Transverse colon (tissue), 4 donors: ENCODE measurements around the gene AP1M1. TPM values are rescaled to one million over a fixed set of nuclear protein-coding genes. Genes with fewer than 3 reads are reported as not detected.

Source experiments
- DNase-seq: peaks from one replicate; pipeline ENCODE4 v3.0.0-alpha.2; 2019
- H3K27ac ChIP-seq, 4 donors: fragments of 200-600 bp; sonication (generic); 2 replicates each; pipeline ENCODE4 v1.5.1; 2016 to 2018; ENCODE audit warnings: inconsistent platforms in 4 of 4
- H3K27me3 ChIP-seq: fragments of 200-600 bp; sonication (generic); 2 replicates; pipeline ENCODE4 v1.5.1; 2017; ENCODE audit warnings: inconsistent platforms
- H3K36me3 ChIP-seq, 4 donors: fragments of 200-600 bp; sonication (generic); 2 replicates each; pipeline ENCODE4 v1.5.1; 2017 to 2019; ENCODE audit warnings: inconsistent platforms in 4 of 4
- H3K4me1 ChIP-seq, 4 donors: fragments of 200-600 bp; sonication (generic); 2 replicates each; pipeline ENCODE4 v1.5.1; 2017 to 2020; ENCODE audit warnings: inconsistent platforms in 4 of 4
- H3K4me3 ChIP-seq, 4 donors: fragments of 200-600 bp; sonication (generic); 1 replicate in 1 of 4; 2 replicates in 3 of 4; pipeline versions ENCODE4 v1.5.1 to v1.6.1; 2017 to 2019; ENCODE audit warnings: inconsistent platforms in 4 of 4
- H3K9me3 ChIP-seq, 2 donors: fragments of 200-600 bp; sonication (generic); 2 replicates each; pipeline ENCODE4 v1.5.1; 2017 to 2019; ENCODE audit warnings: inconsistent platforms in 2 of 2
- EP300 ChIP-seq: sonication (generic); formaldehyde crosslinking; IDR thresholded peaks from one replicate; pipeline ENCODE4 v1.6.1; 2017; ENCODE audit warnings: antibody characterized with exemption, low read depth
- POLR2A ChIP-seq: fragments of 450-650 bp; IDR thresholded peaks from one replicate; pipeline ENCODE4 v1.6.1; 2016; ENCODE audit warnings: antibody characterized with exemption, mild to moderate bottlenecking, moderate library complexity
- POLR2AphosphoS5 ChIP-seq, 3 donors: sonication (generic); formaldehyde crosslinking; IDR thresholded peaks; one replicate each; pipeline ENCODE4 v1.6.1; 2016; ENCODE audit warnings: antibody characterized with exemption in 3 of 3
- WGBS, 2 donors: methylation state at CpG; one replicate each; pipeline ENCODE4 v1.1.5; 2018; ENCODE audit warnings: low coverage in 1 of 2; 5-methylcytosine and 5-hydroxymethylcytosine counted together
- in situ Hi-C, 4 donors: fragments of 200-750 bp; cut with MboI; loops; one replicate each; pipeline versions ENCODE4 v1.15.0 to v1.15.1; 2017; ENCODE audit warnings: low sequenced_read_pairs in 3 of 4, low pct_ligation_motif_present in 1 of 4, low pct_unique_long_range_greater_than_20kb in 1 of 4
- intact Hi-C: fragments of 100-400 bp; cut with DNase I; formaldehyde crosslinking; loops from one replicate; pipeline ENCODE4 v1.15.1; 2023; ENCODE audit warnings: low total_unique reads
- total RNA-seq, 4 donors: library from RNA; depleted of rRNA; stranded (reverse); fragments of >200 nt; gene quantifications; one replicate each; pipeline ENCODE4 v1.1.0, GENCODE V29; 2016
- TF ChIP-seq, protein P1 (sequence below), 5 experiments: fragments of 200-600 bp in 3 of 5; fragments of 450-650 bp in 2 of 5; sonication (generic) in 3 of 5; IDR thresholded peaks; 1 replicate in 2 of 5; 2 replicates in 3 of 5; pipeline ENCODE4 v1.5.1; 2016 to 2017; ENCODE audit warnings: antibody characterized with exemption in 5 of 5, inconsistent platforms in 3 of 5, mild to moderate bottlenecking in 2 of 5, moderate library complexity in 1 of 5

AP1M1 gene
- total RNA-seq, 4 donors from 2014 or later, result 15.1 to 41.8 (median 35.0) TPM

DNA sequence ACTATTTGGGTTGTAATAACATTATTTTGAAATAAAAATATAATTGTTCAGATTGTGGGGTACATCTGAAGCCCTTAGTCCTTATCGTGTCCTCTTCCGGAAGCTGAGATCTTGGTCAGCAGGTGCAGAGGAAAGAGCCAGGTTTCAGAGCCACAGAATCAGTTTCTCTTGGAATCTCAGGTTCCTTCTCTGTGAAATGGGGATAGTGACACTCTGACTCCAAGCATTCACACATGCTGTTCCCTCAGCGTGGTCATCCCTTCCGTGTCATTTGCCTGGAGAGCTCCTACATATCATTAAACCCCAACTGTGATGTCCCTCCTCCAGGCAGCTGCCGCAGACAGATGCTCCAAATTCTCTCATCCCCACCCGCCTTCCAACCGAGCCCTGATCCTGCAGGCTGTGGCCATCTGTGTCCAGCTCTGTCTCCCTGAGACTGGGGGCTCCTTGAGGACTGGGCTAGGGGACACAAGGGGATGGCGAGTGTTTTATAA lies 59.8 kb downstream of the AP1M1 start:
- TF ChIP-seq EP300 (no peak), POLR2AphosphoS5 (IDR thresholded peaks at IDR 0.05) (no peak), POLR2A (no peak)
- Histone ChIP-seq H3K4me1 (peaks cover 3 to 25% (median 10%) of the 10 kb centered on the region in 4 donors), H3K27me3 (no peaks in the 10 kb centered on the region), H3K4me3 (no peak overlapping the region), H3K9me3 (no peaks in the 10 kb centered on the region), H3K27ac (peak overlapping the region; percentile 42 to 70 (median 55)), H3K36me3 (no peaks in the 10 kb centered on the region)
- DNase-seq, result no peak
- in situ Hi-C loops (no loop called here), intact Hi-C loops (no loop called here)
- WGBS, 2 donors, result 86 to 88% methylated on average over 1 to 8 of the region's 8 CpGs

DNA sequence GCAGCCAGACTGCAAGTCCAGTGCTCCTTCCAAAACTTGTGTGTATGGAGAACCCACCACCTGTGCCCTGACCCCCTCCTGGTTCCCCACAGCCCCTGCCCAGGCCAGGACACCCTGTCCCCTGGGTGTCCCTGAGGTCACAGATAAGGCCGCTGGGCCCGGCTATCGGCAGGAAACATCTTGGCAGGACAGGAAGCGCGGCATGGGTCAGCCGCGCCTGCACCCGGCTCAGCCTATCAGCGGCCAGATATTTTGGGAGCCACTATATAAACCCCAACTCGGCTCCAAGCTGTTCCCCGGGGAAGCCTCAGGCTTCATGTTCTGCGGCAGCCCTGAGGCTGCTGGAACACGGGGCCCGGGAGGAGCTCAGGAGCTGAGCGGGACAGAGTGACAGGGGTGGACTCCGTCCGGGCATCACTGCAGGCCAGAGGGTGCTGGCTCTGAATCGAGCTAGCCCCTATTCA lies 60.8 kb downstream of the AP1M1 start:
- no peaks in the 10 kb centered on the region for H3K27me3 ChIP-seq
- TF ChIP-seq POLR2A (peak; percentile 39), EP300 (peak; percentile 92), POLR2AphosphoS5 (IDR thresholded peaks at IDR 0.05) (peak; percentile 51 to 63 (median 61))
- TF ChIP-seq, protein P1, sequence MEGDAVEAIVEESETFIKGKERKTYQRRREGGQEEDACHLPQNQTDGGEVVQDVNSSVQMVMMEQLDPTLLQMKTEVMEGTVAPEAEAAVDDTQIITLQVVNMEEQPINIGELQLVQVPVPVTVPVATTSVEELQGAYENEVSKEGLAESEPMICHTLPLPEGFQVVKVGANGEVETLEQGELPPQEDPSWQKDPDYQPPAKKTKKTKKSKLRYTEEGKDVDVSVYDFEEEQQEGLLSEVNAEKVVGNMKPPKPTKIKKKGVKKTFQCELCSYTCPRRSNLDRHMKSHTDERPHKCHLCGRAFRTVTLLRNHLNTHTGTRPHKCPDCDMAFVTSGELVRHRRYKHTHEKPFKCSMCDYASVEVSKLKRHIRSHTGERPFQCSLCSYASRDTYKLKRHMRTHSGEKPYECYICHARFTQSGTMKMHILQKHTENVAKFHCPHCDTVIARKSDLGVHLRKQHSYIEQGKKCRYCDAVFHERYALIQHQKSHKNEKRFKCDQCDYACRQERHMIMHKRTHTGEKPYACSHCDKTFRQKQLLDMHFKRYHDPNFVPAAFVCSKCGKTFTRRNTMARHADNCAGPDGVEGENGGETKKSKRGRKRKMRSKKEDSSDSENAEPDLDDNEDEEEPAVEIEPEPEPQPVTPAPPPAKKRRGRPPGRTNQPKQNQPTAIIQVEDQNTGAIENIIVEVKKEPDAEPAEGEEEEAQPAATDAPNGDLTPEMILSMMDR (IDR thresholded peaks at IDR 0.05), result no peak
- no peak overlapping the region for H3K4me3 ChIP-seq
- intact Hi-C loops, result no loop called here
- WGBS, 2 donors, result 80% methylated on average over 18 of the region's 18 CpGs; no CpG with 5 or more reads in 1 of the 2 donors
- in situ Hi-C loops, result no loop called here
- peak; percentile 44 for DNase-seq
- H3K4me1 ChIP-seq, result peaks cover 2 to 32% (median 8%) of the 10 kb centered on the region in 4 donors
- H3K9me3 ChIP-seq, result no peaks in the 10 kb centered on the region
- no peaks in the 10 kb centered on the region for H3K36me3 ChIP-seq
- peak overlapping the region; percentile 42 to 73 (median 68) for H3K27ac ChIP-seq

DNA sequence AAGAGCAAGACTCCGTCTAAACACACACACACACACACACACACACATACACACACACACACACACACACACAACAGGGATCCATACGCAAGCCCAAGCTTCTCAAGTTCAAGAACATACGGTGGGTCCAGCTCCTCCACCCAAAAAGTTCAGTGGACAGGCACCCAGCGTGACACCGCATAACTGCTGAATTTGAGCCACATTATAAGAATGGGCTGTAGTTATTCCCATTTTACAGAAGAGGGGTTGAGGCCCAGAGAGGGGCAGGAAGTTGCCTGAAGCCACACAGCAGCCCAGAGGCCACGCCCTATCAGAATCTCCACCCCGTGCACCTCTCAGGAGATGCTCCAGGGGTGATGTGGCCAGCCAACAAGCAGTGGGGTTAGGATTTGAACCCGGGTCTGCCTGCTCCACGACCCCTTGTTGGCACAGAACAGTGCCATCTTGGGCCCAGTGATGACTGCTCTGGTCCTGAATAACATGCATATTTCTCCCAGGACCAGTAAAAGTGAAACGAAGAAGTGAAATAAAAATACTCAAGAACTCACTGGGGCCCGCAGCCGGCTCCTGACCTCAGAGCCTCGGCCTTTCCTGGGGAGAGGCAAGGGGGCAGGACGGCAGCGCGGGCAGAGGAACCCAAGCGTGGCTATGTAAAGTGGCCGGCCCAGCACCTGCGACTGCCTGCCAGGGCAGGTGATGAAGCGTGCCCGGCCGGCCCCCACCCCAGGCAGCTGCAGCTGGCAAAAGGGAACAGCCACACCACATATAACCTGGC lies 61.9 kb downstream of the AP1M1 start:
- Histone ChIP-seq H3K4me3 (no peak overlapping the region), H3K27ac (peak overlapping the region; percentile 42 to 73 (median 68)), H3K4me1 (peaks cover 0 to 29% (median 6%) of the 10 kb centered on the region in 4 donors), H3K9me3 (no peaks in the 10 kb centered on the region), H3K36me3 (no peaks in the 10 kb centered on the region), H3K27me3 (peaks cover 3% of the 10 kb centered on the region)
- TF ChIP-seq EP300 (no peak), POLR2AphosphoS5 (IDR thresholded peaks at IDR 0.05) (no peak), POLR2A (no peak)
- TF ChIP-seq, protein P1 (IDR thresholded peaks at IDR 0.05), result no peak
- WGBS, 2 donors, result 52% methylated on average over 22 of the region's 22 CpGs; no CpG with 5 or more reads in 1 of the 2 donors
- intact Hi-C loops, result no loop called here
- in situ Hi-C loops, result no loop called here
- DNase-seq, result peak; percentile 68

DNA sequence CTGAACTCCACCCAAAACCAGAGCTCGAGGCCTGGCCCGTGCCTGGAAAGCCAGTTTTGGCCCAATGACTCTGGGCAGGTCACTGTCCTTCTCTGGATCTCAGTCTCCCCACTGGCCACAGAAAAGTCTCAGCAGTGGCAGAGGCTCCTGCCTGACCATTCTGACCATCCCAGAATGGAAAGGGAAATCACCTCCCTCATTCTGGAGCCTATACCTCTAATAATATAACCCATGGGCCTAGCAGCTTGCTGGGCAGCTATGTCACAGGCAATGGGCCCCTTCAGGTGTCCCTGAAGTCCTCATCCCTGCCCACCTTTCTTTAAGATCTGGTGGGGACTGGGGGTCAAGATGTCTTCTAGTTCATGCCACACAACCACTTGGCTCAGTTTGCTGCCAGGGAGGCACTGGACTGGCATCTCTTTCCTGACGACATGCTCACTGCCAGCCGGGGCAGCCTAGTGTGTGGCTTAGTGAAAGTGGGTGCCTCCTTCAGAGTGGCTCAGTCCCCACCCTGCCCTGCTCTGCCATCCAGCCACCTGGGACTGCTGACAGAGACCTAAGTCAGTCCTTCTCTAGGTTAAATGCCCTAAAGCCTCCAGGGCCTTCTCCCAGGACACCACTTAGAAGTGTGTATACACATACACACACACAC lies 62.6 kb downstream of the AP1M1 start:
- Histone ChIP-seq H3K27ac (peak overlapping the region; percentile 42 to 73 (median 68)), H3K9me3 (no peaks in the 10 kb centered on the region), H3K27me3 (peaks cover 3% of the 10 kb centered on the region), H3K36me3 (no peaks in the 10 kb centered on the region), H3K4me3 (no peak overlapping the region), H3K4me1 (peaks cover 0 to 29% (median 6%) of the 10 kb centered on the region in 4 donors)
- intact Hi-C loops (no loop called here), in situ Hi-C loops (no loop called here)
- WGBS, 2 donors, result 76% methylated on average over 3 of the region's 4 CpGs; no CpG with 5 or more reads in 1 of the 2 donors
- no peak for DNase-seq
- TF ChIP-seq, protein P1 (IDR thresholded peaks at IDR 0.05), result no peak
- no peak for TF ChIP-seq POLR2A
- no peak for TF ChIP-seq POLR2AphosphoS5 (IDR thresholded peaks at IDR 0.05)
- no peak for TF ChIP-seq EP300
